RCC 7860 (cell line): ENCODE results near the gene LRIG1.

Experiments
- DNase-seq: peaks from one replicate; pipeline ENCODE4 v3.0.0-alpha.2; 2015; ENCODE audit warnings: low spot score
- FAIRE-seq: peaks from 2 replicates; lab custom pipeline; 2012; peaks lifted over from hg19 to GRCh38; lab: Jason Lieb, UNC

LRIG1 gene

DNA sequence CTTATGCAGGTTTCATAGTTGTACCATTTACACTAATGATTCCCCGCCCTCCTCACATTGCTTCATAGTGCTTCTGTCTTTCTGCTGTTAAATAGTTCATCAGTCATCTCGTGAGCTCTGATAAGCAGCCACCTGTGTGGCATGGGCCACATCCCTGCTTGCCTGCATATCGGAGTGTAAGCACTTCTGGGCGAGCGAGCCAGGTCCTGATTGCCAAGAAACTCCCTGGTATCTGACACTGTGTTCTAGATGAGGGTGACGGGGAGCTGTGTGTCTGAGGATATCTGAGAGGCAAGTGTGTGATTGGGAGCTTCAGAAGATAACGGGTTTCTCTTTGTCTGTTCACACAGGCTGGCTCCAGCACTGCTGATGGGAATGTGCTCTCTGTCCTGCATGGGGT, 130.6 kb downstream of the LRIG1 start:
- FAIRE-seq (no peak), DNase-seq (no peak)

- DNase-seq (no peak), FAIRE-seq (no peak)
Measured at GRCh38 chr3:66367979-66368378, 132.8 kb downstream of the LRIG1 start.

- DNase-seq: no peak
- FAIRE-seq: no peak
Measured at GRCh38 chr3:66366747-66367146, 134.1 kb downstream of the LRIG1 start.

DNA sequence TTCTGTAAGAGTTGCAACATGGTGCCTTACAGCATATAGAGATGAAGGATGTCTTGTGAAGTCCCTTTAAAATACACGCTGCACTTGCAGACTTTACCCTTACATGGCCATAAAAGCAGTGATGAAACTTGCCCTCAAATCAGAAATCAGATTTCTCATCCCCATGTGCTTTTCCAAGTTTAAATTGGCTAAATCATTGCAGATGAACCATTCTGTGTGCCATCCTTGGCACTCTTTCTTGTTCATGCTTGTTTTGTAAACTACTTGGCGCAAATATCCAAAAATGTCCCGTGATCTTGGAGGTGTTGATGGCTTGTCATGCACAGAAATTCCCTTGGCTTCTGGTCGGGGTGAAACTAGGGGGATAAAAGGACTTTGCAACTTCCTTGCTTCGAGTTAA, 135.7 kb downstream of the LRIG1 start:
- DNase-seq (no peak), FAIRE-seq (no peak)

DNA sequence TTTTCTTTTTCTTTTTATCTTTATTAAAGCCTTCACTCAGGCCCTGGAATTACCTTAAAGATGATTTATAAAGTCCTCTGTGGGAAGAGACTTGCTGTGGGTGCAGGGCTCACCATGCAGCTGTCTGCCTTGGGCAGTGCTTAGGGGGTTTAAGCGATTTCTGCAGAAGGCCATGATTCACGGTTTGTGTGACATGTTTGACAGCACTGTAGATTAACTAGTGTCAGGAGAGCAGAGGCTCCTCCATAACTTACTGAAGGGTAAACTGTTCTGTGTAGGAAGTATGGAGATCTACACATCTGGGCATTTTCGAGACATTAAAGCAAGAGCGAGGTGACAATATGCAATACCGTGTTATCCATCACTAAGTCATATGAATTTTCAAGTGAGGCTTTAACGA, 137.7 kb downstream of the LRIG1 start:
- DNase-seq (no peak), FAIRE-seq (no peak)

- DNase-seq: peak; percentile 62
- peak; percentile 42 for FAIRE-seq
Measured at GRCh38 chr3:66362541-66362941, 138.3 kb downstream of the LRIG1 start.

DNA sequence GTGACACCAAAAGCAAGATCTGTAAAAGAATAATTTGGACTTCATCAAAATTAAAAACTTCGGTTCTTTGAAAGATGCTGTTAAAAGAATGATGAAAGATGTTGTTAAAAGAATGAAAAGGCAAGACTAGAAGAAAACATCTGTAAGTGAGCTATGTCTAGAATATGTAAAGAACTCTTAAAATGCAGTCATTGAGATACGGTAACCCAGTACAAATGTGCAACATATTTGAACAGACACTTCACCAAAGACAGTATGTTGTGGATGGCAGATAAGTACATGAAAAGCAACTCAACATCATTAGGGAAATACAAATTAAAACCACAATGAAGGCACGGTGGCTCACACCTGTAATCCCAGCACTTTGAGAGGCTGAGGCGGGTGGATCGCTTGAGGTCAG, 139.5 kb downstream of the LRIG1 start:
- DNase-seq (no peak), FAIRE-seq (no peak)

- no peak for DNase-seq
- FAIRE-seq: no peak
Measured at GRCh38 chr3:66355997-66356396, 144.8 kb downstream of the LRIG1 start.

DNA sequence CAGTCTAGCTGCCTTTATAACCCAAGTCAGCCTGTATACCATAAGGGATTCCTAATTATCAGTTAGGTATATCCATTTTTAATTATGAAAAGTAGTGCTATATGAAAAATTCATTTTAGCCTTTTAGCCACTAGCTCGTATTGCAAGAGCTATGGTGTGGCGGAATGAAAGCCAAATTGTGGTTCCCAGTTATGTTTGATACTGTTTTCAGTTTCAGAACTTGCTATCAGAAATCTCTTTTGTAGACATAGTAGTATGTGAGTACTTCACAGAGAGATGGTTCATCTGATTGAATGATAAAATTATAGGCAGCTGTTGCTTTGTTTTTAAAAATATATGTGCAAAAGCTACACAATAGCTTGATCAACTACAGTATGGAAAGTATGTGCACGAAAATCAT, 145.4 kb downstream of the LRIG1 start:
- no peak for FAIRE-seq

DNA sequence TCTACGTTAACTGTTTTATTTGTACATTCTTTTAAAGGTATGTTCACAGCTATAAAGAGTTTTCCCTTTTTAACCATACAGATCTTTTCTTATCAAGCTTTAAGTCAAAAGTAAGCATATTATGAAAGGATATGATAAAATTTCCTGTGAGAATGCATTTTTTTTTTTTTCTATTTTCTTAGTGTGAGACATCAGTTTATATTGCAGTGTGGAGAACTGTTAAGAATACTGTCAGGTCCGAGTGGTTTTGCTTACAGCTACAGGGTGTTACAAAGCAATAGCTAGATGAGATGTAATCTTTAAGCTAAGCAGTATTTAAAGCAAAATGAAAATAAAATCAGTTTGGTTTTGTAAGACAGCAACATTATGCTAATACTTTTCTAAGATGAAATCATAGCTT, 146.8 kb downstream of the LRIG1 start:
- DNase-seq (no peak), FAIRE-seq (no peak)

More for the DNA sequence above, 145.4 kb downstream of the LRIG1 start:
- DNase-seq: no peak

DNA sequence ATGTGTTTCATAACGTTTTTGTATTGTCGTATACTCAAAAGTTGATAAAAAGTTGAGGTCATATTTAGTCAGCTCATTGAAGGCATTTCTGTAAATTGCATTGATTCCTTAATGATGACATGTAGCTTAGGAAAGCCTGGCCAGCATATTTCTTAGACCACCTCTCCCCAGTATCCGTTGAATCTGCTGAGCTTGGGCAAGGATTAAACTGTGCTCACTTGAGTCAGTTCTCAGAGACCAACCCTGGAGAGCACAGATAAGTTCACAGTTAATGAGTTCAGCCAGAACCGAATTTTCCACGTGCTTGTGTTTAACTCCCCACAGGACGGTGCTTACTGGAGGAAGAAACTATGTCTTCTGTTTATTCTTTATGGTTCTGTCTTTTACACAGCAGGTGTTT, 147.3 kb downstream of the LRIG1 start:
- DNase-seq (no peak), FAIRE-seq (no peak)

DNA sequence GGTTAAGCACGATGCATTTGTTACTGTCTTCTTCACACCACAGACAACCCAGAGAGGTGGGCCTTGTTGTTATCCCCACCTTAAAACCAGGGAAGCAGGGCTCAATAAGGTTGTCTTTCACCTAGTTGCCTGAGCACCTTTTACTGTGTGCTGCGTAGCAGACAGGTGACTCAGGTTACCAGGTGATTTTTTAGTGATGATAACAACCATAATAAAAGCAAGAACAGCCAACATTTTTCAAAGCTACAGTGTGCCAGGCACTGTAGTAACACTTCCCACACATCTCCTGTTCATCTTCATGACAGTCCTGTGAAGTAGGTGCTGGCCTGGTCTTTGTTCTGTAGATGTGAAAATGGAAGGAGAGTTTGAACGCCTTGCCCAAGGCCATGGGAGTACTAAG, 147.8 kb downstream of the LRIG1 start:
- FAIRE-seq (no peak), DNase-seq (no peak)

DNA sequence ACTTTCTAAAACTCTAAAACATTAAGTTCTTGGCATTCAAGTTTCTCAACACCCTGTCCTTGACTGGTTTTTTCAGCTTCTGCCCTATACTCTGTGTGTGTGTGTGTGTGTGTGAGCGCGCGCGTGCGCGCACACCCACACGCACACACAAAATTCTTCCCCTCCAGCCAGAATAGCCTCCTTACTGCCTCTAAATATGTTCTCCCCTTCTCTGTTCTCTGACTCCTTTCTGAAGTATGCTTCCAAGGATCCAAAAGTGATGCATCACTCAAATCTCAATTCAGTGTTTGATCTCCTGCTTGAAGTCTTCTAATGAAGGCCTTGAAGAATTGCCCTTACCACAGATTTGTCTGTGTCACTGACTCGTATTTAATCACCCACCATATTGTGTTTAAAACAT, 150.2 kb downstream of the LRIG1 start:
- no peak for FAIRE-seq
- no peak for DNase-seq

DNA sequence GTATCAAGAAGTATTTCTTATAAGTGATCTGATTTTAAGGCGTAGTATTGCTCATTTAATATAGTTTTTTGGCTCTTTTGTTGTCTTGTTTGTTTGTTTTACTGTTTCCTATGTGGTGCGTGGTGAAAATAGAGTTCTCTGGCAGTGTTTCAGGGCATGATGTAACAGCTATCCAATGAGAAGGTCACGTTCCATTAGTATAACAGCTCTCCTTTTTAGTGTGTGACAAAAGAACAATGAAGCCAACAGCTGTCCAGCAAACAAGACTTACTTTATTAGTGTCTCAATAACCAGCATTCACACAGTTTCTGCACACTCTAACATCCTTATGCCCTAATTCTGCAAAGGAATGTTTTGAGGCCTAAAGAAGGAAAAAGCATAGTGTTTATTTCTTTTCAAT, 152.1 kb downstream of the LRIG1 start:
- DNase-seq (no peak), FAIRE-seq (no peak)

DNA sequence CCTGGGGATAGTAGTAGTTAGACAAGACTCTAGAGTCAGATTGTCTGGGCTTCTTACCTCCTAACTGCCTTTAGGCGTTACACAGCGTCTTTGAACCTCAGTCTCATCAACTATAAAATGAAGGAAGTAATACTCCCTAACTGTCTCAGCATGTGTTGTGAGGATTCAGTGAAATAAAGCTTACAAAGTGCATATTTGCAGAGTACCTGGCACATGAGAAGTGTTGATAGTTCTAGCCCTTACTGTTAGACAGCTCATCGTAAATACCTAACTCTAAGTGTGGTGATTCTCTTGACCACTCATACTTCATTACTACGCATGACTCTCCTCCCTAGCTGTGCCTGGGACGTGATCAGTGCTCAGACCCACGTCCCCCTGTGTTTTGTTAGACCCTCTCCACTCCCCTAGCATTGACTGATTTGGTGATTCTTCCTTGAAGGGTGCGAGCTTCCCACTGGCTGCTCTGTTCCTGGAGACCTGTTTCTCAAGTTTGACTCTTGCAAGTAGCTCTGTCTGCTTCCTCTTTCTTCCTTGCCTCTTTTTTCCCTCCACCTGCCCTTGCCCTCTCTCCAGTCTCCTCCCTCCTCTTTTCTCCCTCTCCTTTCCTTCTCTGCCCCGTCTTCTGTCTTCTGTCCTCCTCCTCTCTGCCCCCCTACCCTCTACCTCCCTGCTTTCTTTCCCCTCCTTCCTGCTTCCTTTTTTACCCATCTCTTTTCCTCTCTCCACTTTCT, 155.8 kb downstream of the LRIG1 start:
- no peak for DNase-seq
- FAIRE-seq: no peak

- no peak for FAIRE-seq
- no peak for DNase-seq
Measured at GRCh38 chr3:66344391-66344811, 156.4 kb downstream of the LRIG1 start.

GRCh38 chr3:66342717-66343356, 158.0 kb downstream of the LRIG1 start:
- no peak for FAIRE-seq
- no peak for DNase-seq

- DNase-seq: no peak
- FAIRE-seq: no peak
Measured at GRCh38 chr3:66338927-66339326, 161.9 kb downstream of the LRIG1 start.

DNA sequence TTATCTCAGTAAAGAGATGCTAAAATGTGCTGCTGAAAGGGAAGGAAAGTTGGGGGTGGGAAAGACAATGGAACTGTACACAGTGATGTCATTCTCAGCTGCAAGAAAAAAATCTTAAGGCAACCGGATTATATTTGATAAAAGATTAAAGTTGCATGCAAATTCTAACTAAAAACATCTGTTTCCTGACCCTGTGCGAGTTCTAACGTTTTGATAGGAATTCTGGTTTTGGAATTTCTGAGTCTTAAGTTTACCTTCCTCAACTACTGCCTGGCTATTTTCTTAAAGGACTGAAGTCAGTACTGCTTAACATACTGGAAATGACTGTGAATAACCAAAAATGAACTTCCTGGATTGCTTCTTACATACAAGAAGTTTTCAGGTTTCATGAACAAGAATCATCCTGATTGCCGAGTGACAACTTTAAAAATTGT, 164.5 kb downstream of the LRIG1 start:
- DNase-seq: no peak
- FAIRE-seq: no peak

GRCh38 chr3:66335671-66336070, 165.2 kb downstream of the LRIG1 start:
- DNase-seq: no peak
- FAIRE-seq: no peak
